Testis (tissue), 2 donors: ENCODE measurements around the gene PTPRN2.

Source experiments
- POLR2A ChIP-seq: fragments of 450-650 bp; IDR thresholded peaks from one replicate; pipeline ENCODE4 v1.6.1; 2017; ENCODE audit warnings: antibody characterized with exemption, mild to moderate bottlenecking, moderate library complexity
- TF ChIP-seq, protein P1 (sequence below), 3 experiments: fragments of 450-650 bp in 2 of 3; fragments of 200-600 bp in 1 of 3; sonication (generic) in 1 of 3; IDR thresholded peaks; one replicate each; pipeline ENCODE4 v1.5.1; 2016 to 2019; ENCODE audit warnings: antibody characterized with exemption in 3 of 3, mild to moderate bottlenecking in 2 of 3, moderate library complexity in 1 of 3

DNA sequence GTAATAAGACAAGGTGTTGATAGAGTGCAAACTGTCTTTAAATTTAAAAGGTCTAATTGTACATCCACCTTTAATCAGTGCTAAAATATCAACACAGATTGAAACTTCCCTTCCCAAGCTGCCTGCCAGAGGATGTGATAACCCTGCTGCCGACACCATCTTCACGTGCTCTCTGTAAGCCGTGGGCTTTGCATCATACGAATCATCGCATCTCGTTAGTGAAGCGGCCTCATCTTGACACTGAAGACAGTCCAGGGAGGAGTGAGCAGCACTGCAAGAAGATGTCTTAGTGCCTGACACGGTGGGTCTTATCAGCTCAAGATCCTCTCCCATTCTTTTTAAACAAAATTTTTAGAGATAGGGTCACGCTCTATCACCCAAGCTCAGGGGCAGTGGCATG lies 518.8 kb downstream of the PTPRN2 start:
- TF ChIP-seq, protein P1, sequence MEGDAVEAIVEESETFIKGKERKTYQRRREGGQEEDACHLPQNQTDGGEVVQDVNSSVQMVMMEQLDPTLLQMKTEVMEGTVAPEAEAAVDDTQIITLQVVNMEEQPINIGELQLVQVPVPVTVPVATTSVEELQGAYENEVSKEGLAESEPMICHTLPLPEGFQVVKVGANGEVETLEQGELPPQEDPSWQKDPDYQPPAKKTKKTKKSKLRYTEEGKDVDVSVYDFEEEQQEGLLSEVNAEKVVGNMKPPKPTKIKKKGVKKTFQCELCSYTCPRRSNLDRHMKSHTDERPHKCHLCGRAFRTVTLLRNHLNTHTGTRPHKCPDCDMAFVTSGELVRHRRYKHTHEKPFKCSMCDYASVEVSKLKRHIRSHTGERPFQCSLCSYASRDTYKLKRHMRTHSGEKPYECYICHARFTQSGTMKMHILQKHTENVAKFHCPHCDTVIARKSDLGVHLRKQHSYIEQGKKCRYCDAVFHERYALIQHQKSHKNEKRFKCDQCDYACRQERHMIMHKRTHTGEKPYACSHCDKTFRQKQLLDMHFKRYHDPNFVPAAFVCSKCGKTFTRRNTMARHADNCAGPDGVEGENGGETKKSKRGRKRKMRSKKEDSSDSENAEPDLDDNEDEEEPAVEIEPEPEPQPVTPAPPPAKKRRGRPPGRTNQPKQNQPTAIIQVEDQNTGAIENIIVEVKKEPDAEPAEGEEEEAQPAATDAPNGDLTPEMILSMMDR (IDR thresholded peaks at IDR 0.05): no peak
- TF ChIP-seq POLR2A: no peak
